Measurements from ENCODE around the gene ABCC9. TPM values are rescaled to one million over a fixed set of nuclear protein-coding genes. Genes with fewer than 3 reads are reported as not detected.

The ABCC9 gene
- total RNA-seq, 1 donor from 2014 or later: 27.5 TPM

GRCh38 chr12:21839776-21840175 is 101.5 kb downstream of the ABCC9 start:
- Histone ChIP-seq H3K27ac (no peak overlapping the region), H3K4me1 (no peaks in the 10 kb centered on the region), H3K4me3 (no peak overlapping the region), H3K27me3 (ENCODE audit: low read depth) (no peaks in the 10 kb centered on the region), H3K36me3 (no peaks in the 10 kb centered on the region), H3K9me3 (no peaks in the 10 kb centered on the region)
- TF ChIP-seq CTCF (IDR thresholded peaks at IDR 0.05): no peak
- DNase-seq: no peak
- no peak for ATAC-seq
- intact Hi-C loops (cut with DNase I): no loop called here

- Histone ChIP-seq H3K9me3 (no peaks in the 10 kb centered on the region), H3K36me3 (no peaks in the 10 kb centered on the region), H3K4me3 (no peak overlapping the region), H3K27ac (no peak overlapping the region), H3K27me3 (ENCODE audit: low read depth) (no peaks in the 10 kb centered on the region), H3K4me1 (no peaks in the 10 kb centered on the region)
- ATAC-seq (no peak), DNase-seq (no peak)
- no peak for TF ChIP-seq CTCF (IDR thresholded peaks at IDR 0.05)
- intact Hi-C loops (cut with DNase I): no loop called here
Observed at GRCh38 chr12:21837847-21838246, 103.4 kb downstream of the ABCC9 start.

GRCh38 chr12:21831791-21832344 is 109.4 kb downstream of the ABCC9 start:
- intact Hi-C loops (cut with DNase I): no loop called here
- DNase-seq (no peak), ATAC-seq (peak; percentile 34 to 62)
- Histone ChIP-seq H3K27ac (no peak overlapping the region), H3K27me3 (ENCODE audit: low read depth) (no peaks in the 10 kb centered on the region), H3K36me3 (no peaks in the 10 kb centered on the region), H3K4me3 (no peak overlapping the region), H3K9me3 (no peaks in the 10 kb centered on the region), H3K4me1 (peaks cover 6% of the 10 kb centered on the region)
- no peak for TF ChIP-seq CTCF (IDR thresholded peaks at IDR 0.05)

- H3K27ac ChIP-seq: peak overlapping the region; percentile 25
- ATAC-seq: peak in 1 of 2 donors; percentile 51
Observed at GRCh38 chr12:21828779-21829178, 112.4 kb downstream of the ABCC9 start.

GRCh38 chr12:21828136-21828775 is 113.0 kb downstream of the ABCC9 start:
- Histone ChIP-seq H3K4me1 (peaks cover 10% of the 10 kb centered on the region), H3K9me3 (no peaks in the 10 kb centered on the region), H3K36me3 (no peaks in the 10 kb centered on the region), H3K27me3 (ENCODE audit: low read depth) (no peaks in the 10 kb centered on the region), H3K4me3 (no peak overlapping the region), H3K27ac (peak overlapping the region; percentile 25)
- peak; percentile 59 to 66 for ATAC-seq
- TF ChIP-seq CTCF (IDR thresholded peaks at IDR 0.05): no peak
- intact Hi-C loops (cut with DNase I): no loop called here
- DNase-seq: no peak

More at GRCh38 chr12:21828779-21829178, 112.4 kb downstream of the ABCC9 start:
- Histone ChIP-seq H3K27me3 (ENCODE audit: low read depth) (no peaks in the 10 kb centered on the region), H3K4me3 (no peak overlapping the region), H3K4me1 (peaks cover 10% of the 10 kb centered on the region), H3K9me3 (no peaks in the 10 kb centered on the region), H3K36me3 (no peaks in the 10 kb centered on the region)
- TF ChIP-seq CTCF (IDR thresholded peaks at IDR 0.05): no peak
- DNase-seq: no peak
- intact Hi-C loops (cut with DNase I): no loop called here
